Activated CD4-positive, alpha-beta T cell treated with anti-CD3 and anti-CD28 coated beads for 24 hours (primary cell): ENCODE data around the gene RNF144B.
"Not testable (repeated sequence)": the region's sequence is repeated elsewhere in the genome, so short reads cannot be mapped to it uniquely, and the experiment has no call there.

Experiments
- DNase-seq, 2 donors: peaks; one replicate each; pipeline ENCODE4 v3.0.0-alpha.2; 2020; ENCODE audit warnings: low read depth in 2 of 2

Gene RNF144B

DNA sequence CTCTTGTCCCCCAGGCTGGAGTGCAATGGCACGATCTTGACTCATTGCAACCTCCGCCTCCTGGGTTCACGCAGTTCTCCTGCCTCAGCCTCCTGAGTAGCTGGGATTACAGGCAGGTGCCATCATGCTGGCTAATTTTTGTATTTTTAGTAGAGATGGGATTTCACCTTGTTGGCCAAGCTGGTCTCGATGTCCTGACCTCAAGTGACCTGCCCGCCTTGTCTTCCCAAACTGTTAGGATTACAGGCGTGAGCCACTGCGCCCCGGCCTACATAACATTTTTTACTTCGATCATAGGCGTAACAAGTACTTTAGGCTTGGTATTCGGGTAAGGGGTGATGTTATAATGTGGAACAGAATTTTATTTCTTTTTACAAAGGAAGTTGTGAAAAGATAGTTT is 22.5 kb downstream of the RNF144B start:
- not testable (repeated sequence) for DNase-seq

DNA sequence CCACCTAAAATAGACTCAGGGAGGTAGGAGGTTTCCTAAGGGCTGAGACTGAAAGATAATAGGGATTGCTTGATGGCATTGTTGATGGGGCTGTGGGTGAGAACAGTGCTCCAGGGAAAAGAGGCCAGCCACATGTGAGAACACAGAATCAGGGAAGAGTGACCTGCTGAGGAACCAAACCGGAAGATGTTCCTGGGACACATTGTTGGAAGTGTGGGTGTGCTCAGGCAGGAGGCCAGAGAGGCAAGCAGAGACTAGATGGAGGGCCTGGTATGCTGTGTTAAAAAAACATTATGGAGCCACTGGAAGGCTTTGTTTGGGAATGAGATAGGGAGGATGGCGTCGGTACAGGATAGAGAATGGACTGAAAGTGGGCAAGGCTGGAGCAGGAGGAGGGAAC is 23.3 kb downstream of the RNF144B start:
- no peak for DNase-seq

DNA sequence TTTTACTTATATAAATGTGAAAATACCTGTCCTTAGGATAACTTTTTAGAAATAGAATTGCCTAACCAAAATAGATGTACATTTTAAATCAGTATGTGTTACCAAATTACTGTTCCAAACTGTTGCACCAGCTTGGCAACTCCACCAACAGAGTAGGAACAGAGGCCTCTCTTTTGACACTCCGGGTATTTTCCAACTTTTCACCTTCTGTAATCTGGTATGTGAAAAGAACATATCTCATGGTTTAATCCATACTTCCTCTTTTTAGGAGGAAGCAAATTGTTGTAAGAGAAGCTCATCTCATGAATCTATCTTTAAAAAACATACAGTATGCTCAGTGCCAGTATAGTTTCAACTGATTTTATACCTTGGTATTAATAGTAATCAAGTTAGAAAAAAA is 24.9 kb downstream of the RNF144B start:
- no peak for DNase-seq

DNA sequence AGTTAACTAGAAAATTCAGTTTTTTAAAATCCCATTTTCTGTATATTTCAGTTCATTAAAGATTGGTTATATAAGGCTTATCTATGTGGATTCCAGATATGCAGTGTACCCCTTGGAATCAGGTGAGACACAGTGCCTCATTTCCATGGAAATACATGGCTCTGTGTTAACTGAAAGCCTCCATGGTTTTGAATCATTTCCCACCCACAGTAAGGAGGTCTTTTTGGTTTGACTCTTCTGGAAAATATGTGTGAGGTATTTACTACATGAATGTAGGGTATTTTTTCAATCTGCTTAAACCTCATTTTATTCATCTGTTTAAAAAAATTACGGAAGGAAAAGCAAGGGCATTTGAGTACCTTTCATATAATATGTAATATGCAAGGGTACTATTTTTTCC is 25.5 kb downstream of the RNF144B start:
- no peak for DNase-seq

DNA sequence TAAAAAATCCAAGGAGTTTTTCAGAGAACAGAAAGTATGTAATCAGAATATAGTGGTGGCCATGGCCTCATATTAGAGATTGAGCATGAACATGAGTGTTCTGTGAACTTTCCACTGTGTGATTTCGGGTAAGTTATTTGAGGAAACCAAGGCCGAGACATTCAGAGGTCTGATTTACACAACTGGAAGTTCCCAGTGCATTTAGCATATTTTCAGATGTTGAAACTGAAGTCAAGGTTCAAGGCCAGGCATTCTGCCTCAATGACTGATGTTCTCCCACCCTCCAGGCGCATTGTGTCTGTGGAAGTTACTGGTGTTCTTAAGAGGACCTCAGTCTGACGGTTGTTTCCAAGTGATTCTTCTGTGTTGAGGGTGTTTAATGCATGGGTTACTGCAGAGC is 26.2 kb downstream of the RNF144B start:
- DNase-seq = no peak

DNA sequence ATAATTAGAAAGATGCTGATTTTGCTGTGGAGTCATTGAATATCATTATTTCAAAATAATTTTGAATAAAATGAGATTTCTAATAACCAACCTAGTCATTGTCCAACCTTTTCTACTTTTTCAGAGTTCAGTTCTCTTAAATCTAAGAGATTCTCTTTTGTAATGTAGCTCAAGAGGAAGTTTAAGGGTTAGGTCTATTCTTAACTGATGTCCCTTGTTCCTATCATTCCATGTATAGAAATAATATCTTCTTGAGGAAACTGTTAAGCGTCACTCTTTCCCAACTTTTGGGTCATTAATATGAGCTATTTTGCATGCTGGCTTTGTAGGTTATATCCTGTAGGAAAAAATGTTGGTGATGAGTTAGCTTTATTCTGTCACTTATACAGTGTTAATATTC is 27.0 kb downstream of the RNF144B start:
- DNase-seq = no peak

DNA sequence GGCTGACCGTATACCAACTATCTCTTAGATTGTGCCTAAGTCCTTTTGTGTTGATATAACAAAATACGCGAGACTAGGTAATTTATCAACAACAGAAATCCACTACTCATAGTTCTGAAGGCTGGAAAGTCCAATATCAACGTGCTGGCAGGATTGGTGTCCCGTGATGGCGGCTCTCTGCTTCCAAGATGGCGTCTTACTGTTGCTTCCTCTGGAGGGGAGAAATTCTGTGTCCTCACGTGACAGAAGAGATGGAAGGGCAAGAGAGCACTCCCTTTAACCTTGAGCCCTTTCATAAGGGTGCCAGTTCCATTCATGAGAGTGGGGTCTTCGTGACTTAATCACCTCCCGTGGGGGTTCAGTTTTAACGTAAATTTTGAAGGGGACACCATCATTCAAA is 28.1 kb downstream of the RNF144B start:
- no peak for DNase-seq

DNA sequence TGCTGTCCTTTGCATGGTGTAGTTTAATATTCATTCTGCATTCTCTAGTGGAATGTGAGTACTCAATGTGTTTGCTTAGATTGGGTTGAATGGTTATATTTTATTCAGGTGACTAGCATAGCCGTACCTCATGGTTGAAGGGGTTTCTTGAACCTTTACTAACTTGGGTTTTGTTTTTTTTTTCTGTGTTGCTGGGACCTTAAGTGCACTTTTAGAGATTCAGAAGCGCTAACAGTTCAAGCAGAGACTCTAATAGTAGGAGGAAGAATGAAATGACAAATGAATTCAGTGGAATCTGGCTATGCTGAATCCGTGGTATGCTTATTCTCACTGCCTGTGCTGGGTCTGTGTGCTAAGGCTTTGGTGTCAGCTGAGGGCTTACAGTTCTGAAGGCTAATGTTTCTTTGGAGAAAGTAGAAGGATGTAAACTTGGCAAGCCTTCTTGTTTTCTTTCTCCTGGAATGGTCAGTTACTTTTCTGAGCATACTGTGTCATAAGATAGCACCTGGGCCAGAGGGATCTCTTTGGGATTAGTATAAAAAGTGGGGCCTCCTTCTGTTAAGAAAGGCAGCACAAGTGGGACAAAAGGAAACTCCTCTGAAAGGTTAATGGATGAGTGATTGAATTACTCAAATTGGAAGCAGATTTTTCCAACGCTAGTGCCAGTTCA is 28.7 kb downstream of the RNF144B start:
- no peak for DNase-seq

DNA sequence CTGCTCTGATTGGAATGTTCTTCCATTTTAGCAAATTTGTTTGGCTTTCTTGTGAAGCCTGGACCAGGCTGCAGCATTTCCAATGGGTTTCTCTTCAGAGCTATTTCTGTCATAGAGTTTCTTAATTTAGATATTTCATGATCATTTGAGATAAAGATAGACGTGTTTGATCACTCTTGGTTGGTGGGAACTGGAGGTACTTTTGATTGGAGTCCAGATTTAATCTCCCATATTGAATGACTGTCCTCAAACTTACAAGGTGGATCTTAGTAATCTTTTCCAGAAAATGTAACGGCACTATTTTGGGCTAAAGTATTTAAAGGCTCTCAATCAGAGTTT is 29.2 kb downstream of the RNF144B start:
- no peak for DNase-seq

DNA sequence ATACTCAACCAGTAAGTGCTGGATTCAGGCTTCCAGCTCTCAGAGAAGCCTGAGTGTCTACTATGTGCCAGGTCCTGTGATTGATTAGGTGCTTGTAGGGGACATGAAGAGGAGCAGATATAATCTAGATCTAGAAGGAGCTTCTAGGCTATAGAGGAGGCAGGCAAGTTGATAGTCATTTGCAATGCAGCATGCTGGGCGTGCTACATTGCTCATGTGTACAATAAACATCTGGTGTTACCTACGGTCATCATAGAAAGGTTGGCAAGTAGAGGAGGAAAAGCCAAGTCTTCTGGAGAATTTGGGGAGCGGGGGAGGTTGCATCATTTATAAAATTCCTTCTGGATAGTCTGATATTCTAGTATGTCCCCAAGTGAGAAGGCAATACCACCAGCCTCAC is 33.2 kb downstream of the RNF144B start:
- no peak for DNase-seq

DNA sequence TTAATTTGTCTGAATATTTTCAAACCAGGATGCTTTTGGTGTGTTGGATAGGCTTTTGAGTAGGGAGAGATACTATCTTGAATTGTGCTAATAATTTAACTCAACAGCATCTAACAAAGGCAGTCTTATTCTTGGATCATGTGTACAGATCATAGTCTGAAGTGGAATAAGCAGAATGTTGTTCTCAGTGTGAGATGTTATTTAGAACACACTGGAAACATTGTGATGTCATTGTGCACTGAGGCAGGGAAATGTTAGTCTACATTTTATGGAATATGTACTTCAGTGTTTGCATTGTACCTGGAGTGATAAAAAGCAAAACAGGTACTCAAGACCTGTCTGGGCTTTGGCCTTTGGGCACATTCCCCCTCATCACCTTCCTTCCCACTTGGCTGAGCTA is 35.0 kb downstream of the RNF144B start:
- DNase-seq = no peak

DNA sequence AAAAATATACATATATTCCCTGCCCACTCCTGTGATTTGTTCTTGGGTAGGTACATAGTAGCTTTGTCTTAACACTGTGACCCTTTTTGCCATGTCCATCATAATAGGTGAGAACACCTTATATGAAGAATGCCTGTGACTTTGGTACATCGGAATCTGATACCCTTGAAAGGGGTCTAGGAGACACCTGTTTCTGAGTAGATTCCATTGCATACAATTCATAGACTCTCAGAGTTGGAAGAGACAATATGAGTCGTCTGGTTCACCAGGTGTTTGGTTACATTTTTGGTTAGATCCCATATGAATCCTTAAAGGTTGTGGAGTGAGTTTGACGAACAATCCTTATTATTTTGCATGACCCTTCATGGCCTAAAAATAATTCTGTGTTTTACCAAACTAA is 36.3 kb downstream of the RNF144B start:
- DNase-seq = no peak

DNA sequence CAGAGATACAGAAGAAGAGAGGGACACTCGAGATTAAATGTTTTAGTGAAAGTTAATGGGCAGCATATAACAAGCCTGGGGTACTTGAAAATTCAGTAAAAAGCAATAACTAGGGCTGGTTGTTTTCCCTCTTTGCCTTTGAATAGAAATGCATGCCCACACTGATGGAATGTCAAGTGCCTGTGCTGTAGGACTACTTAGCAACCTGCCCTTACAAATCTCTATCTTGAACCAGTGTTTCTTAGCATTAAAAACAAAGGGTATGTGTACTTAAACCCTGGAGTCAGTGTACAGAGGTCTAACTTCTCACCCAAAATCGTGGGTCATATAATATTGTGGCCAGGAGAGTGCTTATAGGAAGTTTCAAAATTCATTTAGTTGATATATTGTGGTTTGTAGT is 37.1 kb downstream of the RNF144B start:
- DNase-seq = no peak

DNA sequence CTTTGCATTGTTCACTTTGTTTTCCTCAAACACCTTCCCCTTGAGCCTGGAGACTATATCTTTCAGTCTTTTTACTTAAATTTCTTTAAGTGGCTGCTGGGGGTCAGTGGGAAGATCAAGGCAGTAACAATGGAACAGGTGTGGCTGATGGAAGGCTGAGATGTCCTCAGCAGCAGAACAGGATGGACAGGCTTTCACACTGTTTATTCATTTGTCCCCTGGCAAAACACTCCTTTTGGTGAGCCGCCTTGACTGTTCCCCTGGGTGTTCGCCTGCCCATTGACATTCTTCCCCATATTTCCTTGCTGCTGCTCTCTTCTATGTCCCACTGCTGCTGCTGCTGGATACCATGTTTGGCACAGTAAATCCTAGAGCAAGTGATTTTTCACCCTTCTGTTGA is 38.1 kb downstream of the RNF144B start:
- no peak for DNase-seq

DNA sequence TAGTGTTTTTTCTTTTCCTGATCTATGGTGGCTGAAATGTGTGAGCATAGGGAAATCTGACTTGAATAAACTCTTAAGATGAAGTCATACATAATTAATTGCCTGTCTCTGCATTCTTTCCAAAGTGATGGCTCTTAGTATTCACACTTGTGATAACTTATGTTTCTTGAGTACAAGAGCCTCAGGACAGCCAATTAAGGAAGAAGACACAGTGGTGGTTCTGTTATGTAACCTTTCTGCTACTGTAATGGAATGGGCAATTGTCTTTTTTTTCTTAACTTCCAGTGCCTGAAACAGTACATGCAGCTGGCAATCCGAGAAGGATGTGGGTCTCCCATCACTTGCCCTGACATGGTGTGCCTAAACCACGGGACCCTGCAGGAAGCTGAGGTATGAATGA is 40.1 kb downstream of the RNF144B start:
- no peak for DNase-seq

DNA sequence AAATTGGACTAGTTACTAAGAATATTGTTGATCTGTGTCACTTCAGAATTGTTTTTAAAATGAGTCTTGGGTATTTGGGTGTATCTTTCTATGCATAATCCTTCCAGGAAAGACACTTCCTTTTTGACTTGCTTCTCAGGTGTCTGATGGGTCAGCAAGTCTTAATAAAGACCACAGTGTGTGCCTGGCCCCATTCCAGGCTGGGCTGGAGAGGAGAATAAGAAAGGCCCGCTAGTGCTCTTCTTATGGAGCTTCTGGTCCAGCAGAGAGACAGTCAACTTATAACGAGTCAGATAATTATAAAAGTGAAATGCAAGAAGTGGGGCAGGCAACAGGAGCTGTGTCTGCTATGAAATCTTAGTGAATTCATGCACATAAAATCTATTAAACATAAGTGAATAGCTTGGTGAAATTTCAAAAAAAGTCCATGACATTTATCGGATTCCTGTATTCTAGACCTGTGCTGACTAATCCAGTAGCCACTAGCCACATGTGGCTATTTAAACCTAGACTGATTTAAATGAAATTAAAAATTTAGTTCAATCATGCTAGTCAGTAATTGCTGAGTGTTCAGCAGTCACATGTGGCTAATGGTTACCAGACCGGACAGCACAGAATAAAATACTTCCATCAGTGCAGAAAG is 42.6 kb downstream of the RNF144B start:
- no peak for DNase-seq

DNA sequence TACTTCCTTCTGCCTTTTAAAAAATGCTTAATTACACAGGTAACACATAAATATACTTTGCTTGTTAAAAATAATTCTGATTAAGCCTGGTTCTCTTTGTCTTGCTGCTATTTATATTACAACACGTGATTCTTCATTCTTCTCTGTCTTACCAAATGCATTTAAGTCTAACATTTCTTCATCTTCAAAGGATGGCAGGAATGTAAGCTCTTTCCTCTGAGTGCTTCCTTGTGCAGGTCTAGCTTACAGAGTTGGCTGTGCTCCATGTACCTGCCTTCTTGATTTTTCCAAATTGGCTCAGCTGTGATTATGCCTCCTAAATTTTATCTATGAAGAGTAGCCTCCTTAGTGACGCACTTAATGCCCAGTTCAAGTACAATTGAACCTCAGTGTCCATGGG is 44.4 kb downstream of the RNF144B start:
- DNase-seq = no peak

DNA sequence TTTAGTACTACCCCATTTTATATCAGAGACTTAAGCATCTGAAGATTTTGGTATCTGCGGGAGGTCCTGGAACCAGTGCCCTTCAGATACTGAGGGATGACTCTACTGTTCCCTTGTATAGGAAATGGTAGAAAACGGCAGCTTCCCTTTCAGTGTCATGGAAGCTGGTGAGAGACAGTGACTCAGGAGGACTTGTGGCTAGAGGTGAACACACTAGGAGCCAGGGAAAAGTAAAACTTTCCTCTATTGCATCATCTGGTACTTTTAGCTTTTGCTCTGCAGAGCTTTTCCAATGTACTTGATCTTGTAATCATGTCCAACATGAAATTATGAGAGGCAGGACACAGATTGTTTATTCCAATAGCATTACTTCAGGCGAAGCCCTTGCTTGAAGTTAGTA is 45.0 kb downstream of the RNF144B start:
- no peak for DNase-seq

DNA sequence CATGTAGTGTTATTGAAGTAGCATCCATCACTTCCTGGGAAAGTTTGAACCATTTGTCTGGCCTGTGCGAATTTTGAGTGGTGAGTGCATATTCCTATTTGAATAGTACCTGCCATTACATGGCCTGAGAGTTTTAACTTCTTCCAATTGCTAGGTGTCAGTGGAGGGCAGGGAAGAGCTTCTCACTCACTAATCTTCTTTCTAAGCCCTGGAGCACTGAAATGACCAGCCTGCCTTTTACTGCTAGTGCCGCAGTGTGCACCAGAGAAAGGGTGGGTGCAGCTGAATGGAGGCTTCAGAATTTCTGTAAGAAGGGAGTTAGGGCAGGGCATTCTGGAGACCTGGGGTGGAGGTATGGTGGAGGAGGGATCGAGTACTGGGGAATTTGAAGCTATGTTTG is 45.5 kb downstream of the RNF144B start:
- no peak for DNase-seq

DNA sequence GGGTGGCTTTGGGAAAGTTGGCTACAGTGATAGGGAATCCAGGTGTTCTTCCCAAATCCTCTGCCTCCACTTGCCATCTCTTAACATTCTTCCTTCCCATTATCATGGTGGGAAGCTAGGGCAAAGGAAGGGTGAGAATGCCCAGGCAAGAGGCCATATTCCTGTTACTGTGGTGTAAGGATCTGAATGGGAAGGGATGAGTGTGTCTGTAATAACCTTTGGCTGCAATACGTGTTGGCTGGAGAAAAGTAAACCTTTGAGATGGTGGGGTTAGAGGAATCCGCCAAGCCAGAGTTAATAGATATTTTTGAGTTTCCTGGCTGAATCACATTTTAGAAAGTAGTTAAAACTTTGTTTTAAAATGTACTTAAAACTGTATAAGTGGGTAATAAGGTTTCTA is 45.9 kb downstream of the RNF144B start:
- DNase-seq = no peak

DNA sequence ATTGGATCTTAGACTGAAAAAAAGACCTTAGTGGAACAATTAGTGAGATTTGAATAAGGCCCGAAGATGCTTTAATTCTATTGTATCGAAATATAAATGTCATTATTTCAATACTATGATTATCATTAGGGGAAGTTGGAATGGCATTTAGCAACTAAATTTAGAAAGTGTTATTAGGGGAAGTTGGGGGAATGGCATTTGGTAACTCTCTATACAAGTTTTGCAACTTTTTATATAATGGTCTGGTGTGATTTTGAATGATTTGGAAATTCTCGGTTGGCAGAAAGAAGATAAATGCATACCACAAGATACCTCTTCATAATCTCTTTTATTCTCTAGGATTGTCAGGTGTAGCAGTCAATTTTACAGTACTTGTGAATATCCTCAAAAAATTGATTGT is 49.2 kb downstream of the RNF144B start:
- DNase-seq = no peak

DNA sequence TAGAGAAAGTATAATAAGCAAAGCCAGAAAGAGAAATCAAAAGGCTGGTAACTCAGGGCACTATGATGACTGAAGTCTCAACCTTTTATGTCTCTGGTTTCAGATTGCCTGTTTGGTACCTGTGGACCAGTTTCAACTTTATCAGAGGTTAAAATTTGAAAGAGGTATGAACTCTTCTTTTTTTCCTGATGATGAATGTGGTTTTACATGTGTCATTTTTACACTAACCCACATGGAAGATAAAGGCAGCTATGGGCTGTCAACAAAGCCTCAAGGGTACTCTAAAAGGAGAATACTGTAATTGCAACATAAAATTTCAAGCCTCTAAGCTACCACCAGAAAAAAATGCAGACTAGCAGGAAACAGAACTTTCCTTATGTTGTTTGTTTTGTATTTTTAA is 52.4 kb downstream of the RNF144B start:
- no peak for DNase-seq

DNA sequence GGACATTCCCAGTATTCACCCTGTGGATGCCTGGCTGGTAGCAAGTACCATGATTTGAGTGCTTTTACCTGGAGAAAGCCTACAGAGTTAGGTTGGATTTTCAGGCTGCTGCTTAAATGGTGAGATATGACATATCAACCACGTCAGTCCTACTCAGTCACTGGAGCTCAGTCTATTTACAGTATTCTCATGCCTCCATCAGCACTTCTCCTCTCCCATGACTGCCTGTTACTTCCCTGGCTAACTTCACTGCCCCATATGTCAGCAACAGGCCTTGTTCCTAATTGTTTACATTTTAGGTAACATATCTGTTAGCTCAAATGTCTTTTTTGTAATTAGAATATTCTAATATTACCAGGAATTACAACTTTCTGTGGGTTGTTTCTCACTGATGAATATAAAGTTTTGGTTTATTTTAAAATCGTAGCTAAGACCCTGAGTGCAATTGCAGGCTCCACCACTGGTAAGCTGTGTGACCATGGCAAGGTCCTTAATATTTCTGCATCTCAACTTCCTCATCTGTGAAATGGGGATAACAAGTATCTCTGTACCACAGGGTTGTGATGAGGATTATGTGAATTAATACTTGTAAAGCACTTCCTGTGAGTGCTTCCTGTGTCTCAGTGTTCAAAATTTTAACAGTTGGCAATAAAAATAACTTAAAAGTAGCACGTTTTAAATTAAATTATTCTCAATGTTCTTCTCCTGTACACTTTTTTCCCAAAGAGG is 54.3 kb downstream of the RNF144B start:
- no peak for DNase-seq

DNA sequence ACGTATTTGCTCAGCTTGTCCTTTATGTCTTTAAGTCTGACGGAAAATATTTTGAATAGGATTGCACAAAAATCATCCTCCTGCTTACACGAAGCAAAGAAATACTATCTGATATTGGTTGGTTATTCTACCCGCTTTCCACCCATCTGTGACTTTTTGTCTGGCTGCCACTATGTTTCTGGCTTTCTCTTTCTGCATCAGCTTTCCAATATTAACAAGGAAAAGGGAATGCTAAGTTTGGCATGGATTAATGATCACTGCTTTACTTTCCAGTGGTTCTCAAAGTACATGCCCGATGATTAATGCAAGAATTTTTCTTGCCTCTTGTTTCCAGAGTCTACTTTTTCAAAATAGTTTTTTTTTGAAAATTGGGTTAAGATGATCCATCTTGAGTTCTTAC is 57.0 kb downstream of the RNF144B start:
- DNase-seq = no peak
